ENCODE results near the gene ANKRD11.
A peak's percentile ranks its signal among the peaks of the same experiment; 100 is the strongest.
"Not testable (repeated sequence)": the region's sequence is repeated elsewhere in the genome, so short reads cannot be mapped to it uniquely, and the experiment has no call there.

Gene ANKRD11

DNA sequence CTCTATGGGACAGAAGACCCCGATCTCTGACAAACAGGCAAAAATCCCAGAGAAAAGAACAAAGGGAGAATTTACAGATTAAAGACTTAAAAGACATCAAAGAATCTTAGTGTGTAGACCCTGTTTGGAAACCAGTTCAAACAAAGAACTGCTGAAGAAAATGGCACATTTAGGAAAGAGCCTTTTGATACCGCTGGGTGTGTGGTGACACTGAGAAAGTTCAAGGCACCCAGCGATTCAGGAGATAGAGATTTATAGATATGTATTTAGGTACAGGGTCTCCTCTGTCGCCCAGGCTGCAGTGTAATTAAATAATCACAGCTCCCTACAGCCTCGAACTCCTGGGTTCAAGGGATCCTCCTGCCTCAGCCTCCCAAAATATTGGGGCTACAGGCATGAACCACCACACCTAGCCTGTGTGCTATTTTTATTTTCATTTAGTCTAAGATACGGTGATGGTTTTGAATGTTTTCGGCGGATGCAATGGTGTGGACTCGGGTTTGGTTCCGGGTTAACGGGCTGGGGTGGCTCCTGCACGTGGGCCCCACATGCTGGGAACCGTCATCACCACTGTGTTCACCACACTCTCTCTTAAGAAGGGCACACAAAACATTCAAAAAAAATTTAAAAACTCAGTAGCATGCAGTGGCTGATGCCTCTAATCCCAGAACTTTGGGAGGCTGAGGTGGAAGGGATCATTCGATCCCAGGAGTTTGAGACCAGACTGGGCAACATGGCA, 158.8 kb downstream of the ANKRD11 start:
- DNase-seq (ENCODE audit: low read depth in 2 of 2): no peak

GRCh38 chr16:89330177-89330856, 160.0 kb downstream of the ANKRD11 start:
- DNase-seq (ENCODE audit: low read depth in 2 of 2): no peak

- DNase-seq (ENCODE audit: low read depth in 2 of 2): not testable (repeated sequence)
Observed at GRCh38 chr16:89329830-89330176, 160.6 kb downstream of the ANKRD11 start.

DNA sequence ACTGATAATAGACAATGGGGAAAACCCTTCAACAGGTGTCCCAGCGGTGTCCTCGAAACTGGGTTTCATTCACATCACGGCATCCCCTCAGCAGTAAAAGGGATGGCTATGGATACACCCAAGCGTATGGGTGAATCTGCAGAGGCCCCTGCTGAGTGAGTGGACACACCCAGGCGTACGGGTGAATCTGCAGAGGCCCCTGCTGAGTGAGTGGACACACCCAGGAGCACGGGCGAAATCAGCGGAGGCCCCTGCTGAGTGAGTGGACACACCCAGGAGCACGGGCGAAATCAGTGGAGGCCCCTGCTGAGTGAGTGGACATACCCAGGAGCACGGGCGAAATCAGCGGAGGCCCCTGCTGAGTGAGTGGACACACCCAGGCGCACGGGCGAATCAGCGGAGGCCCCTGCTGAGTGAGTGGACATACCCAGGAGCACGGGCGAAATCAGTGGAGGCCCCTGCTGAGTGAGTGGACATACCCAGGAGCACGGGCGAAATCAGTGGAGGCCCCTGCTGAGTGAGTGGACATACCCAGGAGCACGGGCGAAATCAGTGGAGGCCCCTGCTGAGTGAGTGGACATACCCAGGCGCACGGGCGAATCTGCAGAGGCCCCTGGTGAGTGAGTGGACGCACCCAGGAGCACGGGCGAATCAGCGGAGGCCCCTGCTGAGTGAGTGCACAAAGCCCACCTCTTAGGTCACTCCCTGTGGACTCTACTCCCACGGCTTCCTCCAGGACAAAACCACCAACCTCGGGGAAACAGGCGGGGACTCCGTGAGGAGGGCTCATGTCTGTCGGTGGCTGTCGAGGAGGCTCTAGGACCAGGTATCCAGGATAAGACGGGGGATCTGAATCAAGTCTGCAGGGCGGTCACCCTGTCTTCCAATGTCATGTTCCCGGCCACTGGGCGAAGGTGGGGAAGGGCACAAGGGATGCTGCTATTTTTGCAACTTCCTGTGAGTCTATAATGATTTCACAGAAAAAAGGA, 161.7 kb downstream of the ANKRD11 start:
- not testable (repeated sequence) for DNase-seq (ENCODE audit: low read depth in 2 of 2)

GRCh38 chr16:89326721-89327120, 163.6 kb downstream of the ANKRD11 start:
- DNase-seq (ENCODE audit: low read depth in 2 of 2): no peak

DNA sequence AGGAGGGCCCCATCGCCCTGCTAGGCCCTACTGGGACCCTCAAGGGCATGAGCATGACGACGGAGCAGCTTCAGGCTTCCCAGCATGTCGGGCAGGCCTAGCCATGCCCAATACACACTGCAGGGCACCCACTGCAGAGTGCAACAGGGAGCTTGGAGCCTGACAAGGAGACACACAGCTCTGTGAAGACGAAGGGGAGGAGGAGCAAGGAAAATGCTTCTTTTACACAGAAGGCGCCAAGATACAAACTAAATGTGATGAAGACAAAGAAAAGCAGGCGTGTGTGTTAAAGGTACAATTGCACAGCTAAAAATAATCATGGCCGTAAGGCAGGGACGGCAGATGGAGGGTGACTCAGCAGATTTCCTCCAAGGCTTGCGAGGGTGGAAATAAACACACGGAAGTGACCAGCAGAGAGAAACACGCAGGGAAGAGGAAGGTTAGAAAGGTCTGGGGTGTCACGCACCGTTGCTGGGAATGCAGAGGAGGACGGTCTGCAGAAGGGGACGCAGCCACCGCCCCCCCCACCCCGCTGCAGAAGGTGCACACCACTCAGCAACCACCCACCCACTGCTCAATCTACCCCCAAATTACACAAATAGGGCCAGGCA, 164.4 kb downstream of the ANKRD11 start:
- peak in 1 of 2 experiments; percentile 14 for DNase-seq (ENCODE audit: low read depth in 2 of 2)

DNA sequence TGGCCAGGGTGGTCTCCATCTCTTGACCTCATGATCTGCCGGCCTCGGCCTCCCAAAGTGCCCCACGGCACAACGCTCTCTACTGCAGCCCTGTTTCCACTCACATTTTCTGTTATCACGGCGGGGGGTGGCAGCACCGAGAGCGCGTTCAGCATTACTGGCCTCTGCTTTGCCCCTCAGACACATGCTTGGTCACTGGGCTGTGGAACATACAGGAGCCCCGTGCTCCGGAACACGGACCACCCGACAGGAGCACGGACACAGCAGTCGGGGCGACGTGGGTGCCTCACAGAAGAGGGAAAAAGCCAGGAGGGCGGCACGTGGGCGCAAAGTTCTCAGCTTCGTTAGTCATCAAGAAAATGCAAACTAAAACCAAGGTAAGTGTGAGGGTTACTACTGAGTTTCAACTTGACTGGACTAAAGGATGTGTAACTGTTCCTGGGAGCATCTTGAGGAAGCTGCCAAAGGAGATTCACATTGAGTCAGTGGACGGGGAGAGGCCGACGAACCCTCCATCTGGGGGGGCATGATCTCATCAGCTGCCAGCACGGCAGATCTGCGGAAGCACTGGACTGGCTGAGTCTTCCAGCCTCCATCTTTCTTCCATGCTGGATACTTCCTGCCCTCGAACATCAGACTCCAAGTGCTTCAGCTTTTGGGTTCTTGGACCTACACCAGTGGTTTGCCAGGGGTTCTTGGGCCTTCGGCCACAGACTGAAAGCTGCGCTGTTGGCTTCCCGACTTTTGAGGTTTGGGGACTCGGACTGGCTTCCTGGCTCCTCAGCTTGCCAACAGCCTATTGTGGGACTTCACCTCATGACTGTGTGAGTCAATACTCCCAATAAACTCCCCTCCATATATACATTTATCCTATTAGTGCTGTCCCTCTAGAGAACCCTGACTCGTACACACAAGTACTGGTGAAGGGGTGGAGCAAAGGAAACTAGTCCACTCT, 166.0 kb downstream of the ANKRD11 start:
- DNase-seq (ENCODE audit: low read depth in 2 of 2): no peak

DNA sequence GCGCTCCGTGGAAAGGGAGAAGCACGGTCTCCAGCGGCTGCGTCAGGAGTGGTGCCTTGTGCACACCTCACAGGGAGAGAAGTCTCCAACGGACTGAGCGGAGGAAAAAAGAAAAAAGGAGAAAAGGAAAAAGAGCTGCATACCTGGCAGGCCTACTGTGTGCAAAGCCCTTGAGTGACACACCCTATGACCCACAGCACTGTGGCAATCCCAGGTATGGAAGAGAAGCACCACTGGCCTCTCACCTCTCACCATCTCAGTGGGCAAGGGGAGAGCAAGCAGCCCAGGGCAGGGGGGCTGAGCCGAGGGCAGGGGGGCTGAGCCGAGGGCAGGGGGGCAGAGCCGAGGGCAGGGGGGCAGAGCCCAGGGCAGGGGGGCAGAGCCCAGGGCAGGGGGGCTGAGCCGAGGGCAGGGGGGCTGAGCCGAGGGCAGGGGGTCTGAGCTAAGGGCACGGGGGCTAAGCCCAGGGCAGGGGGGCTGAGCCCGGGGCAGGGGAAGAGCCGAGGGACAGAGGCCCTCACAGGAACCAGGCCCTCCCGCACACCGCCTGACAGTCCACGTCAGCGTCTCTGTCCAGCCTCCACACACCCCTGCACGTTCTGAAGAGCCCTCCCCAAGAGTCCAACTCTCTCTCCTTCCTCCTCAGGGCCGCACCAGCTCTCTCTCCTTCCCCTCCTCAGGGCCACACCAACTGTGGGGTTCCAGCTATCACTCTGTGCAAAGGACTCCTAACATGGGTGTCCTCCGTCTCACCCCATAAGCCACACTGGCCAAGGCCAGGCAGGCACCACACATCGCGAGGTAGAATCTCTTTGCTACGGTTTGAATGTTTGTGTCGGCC, 167.0 kb downstream of the ANKRD11 start:
- no peak for DNase-seq (ENCODE audit: low read depth in 2 of 2)

DNA sequence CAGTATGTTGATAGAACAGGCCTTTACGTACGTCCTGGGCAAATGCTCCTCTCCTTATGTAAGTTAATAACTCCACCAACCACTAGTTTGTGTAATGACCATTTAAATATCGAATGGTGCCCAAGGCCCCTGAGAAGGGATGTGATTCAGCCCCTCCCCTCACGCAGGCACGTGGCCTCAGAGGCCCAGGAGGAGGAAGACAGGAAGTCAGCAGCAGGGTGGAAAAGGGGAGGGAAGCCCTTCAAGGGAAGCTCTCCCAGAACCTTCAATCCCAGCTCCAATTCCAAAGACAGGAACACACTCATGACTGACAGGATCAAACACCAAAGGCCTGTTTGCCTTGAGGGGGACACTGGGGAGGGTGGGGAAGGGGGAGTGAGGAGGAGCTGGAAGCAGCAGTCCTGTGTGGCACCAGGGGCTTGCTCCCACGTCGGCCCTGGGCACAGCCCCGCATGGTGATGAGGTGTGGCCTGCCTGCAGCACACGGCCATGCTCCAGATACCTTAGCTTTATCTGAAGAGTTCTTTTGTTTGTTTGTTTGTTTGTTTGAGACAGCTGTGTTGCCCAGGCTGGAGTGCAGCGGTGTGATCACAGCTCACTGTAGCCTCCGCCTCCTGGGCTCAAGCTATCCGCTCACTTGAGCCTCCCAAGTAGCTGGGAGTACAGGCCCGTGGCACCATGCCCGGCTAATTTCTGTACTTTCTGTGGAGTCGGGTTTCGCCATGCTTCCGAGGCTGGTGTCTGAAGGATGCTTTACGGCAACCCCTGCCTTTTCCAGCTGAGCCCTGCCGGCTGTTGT, 167.8 kb downstream of the ANKRD11 start:
- DNase-seq (ENCODE audit: low read depth in 2 of 2): peak in 1 of 2 experiments; percentile 44

GRCh38 chr16:89320782-89321501, 169.4 kb downstream of the ANKRD11 start:
- DNase-seq (ENCODE audit: low read depth in 2 of 2): no peak

- no peak for DNase-seq (ENCODE audit: low read depth in 2 of 2)
Observed at GRCh38 chr16:89319886-89320781, 170.2 kb downstream of the ANKRD11 start.

- DNase-seq (ENCODE audit: low read depth in 2 of 2): no peak
Observed at GRCh38 chr16:89319631-89319885, 170.8 kb downstream of the ANKRD11 start.

DNA sequence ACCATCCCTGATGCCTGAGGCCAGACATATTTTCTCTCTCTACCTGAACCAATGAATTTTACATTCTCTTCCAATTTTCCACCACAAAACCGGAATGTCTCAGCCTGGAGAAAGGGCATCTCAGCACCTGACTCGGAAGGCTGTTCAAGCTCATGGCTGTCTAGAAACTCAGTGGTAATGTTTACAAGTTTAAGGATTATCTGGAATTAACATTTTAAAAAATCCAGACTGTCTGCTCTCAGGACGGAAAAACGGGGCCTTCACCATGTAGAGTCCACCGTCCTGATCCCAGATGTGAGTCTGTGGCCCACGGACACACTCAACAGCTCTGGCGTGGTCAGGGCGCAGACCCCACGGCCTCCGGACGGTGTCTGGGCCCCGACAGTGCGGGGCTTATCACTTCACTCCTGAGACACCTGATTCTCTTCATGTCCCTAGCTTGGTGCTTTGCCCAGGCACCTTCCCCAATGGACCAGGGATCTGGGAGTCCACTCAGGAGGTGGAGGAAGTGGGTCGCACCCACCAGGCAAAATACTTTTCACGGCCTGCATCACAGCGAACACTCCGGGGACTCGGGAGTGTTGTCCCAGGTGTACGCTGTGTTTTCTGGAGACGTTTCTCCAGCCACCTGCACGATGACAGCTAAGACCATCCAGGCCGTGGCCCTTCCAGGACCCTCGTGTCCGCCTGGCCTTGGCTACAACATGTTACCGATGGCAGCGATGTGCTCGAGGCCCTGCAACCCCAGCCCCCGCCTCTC, 171.3 kb downstream of the ANKRD11 start:
- no peak for DNase-seq (ENCODE audit: low read depth in 2 of 2)

DNA sequence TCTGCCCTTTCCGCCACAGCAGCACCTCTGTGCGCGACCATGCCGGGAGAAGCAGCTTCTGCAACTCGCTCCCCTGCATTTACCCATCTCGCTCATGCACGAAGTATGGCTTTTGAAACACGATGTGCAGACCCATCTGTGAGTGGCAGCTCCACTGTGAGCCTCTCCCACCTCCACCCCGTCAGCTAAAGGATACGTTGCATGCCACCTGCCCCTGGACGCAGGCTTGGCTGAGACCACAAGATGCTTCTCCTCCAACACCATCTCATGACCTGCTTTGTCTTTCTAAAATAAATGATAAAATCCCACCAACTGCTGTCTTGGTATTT, 172.0 kb downstream of the ANKRD11 start:
- DNase-seq (ENCODE audit: low read depth in 2 of 2): no peak

DNA sequence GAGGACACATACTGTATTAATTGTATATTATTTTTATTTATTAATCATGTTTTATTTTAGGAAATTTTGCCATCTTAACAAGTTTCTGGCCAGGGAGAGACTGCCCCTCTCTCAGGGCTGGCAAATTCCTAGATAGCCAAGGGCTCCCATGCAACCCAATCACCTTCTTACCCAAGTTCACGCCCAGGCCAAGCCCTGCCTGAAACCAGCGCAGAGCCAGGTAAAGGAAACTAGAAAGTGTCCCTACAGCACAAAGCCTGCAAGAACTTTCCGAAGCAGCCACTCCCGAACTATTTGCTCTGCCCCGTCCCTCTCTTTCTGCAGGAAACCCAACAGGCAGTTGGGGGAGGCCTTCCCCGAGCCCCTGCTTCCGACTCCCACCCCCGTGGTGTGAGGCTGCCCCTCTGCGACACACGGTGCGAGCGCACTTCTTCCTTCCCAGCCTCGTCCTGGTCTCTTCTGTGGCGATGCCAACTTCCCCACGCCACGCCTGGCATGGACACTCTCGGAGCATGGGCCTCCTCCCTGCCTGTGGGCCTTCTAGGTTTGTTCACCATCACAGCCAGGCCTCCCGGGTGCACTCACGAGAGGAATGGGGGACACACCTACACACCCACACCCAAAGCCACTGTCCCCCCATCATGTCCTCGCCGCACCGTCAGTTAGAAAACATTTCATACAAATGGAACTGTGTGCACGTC, 172.5 kb downstream of the ANKRD11 start:
- DNase-seq (ENCODE audit: low read depth in 2 of 2): no peak

DNA sequence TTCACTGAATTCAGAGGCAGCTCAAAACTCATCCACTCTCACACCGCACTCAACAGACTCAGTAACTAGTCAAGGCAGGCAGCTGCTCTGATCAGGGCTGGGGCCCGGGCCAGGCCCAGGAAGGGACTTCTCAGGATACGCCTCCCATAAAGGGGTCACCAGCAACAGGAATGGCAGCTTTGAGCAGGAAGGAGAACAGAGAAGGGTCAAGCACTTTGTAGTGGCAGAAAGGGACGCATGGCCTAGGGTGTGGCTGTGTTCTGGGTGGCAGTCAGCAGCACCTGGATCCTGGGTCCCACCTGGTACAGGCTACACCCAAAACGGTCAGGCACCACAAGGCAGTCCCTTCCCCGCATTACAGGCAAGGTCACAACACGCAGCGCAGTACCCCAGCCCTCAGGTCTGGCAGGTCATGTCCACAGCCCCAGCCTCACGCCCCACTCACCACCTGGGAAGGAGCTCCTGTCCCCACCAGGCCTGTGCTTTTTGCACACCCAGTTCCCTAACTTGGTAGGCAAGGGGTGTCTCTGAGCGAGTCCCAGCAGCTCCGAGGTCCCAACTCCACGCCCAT, 173.2 kb downstream of the ANKRD11 start:
- DNase-seq (ENCODE audit: low read depth in 2 of 2): no peak

Data from fibroblast of skin of left biceps (primary cell).